ENCODE results near the gene SLC22A23.

The SLC22A23 gene

GRCh38 chr6:3269281-3269975, 187.4 kb downstream of the SLC22A23 start:
- FAIRE-seq (no peak), DNase-seq (ENCODE audit: insufficient read length, low spot score) (no peak)
- no peak for TF ChIP-seq CTCF (IDR thresholded peaks at IDR 0.05; ENCODE audit: insufficient read depth, missing control alignments)

GRCh38 chr6:3268680-3269079, 188.2 kb downstream of the SLC22A23 start:
- no peak for TF ChIP-seq CTCF (IDR thresholded peaks at IDR 0.05; ENCODE audit: insufficient read depth, missing control alignments)
- DNase-seq (ENCODE audit: insufficient read length, low spot score) = no peak
- FAIRE-seq = no peak

- FAIRE-seq (no peak), DNase-seq (ENCODE audit: insufficient read length, low spot score) (no peak)
- no peak for TF ChIP-seq CTCF (IDR thresholded peaks at IDR 0.05; ENCODE audit: insufficient read depth, missing control alignments)
Measured at GRCh38 chr6:3267162-3267561, 189.7 kb downstream of the SLC22A23 start.

- FAIRE-seq = no peak
- TF ChIP-seq CTCF (IDR thresholded peaks at IDR 0.05; ENCODE audit: insufficient read depth, missing control alignments) = no peak
Measured at GRCh38 chr6:3266170-3266569, 190.7 kb downstream of the SLC22A23 start.

GRCh38 chr6:3265671-3266070, 191.2 kb downstream of the SLC22A23 start:
- DNase-seq (ENCODE audit: insufficient read length, low spot score) = no peak
- no peak for FAIRE-seq
- TF ChIP-seq CTCF (IDR thresholded peaks at IDR 0.05; ENCODE audit: insufficient read depth, missing control alignments) = no peak

More at GRCh38 chr6:3266170-3266569, 190.7 kb downstream of the SLC22A23 start:
- no peak for DNase-seq (ENCODE audit: insufficient read length, low spot score)

- TF ChIP-seq CTCF (IDR thresholded peaks at IDR 0.05; ENCODE audit: insufficient read depth, missing control alignments) = no peak
- DNase-seq (ENCODE audit: insufficient read length, low spot score) (no peak), FAIRE-seq (no peak)
Measured at GRCh38 chr6:3264356-3264755, 192.5 kb downstream of the SLC22A23 start.

GRCh38 chr6:3263096-3263495, 193.8 kb downstream of the SLC22A23 start:
- TF ChIP-seq CTCF (IDR thresholded peaks at IDR 0.05; ENCODE audit: insufficient read depth, missing control alignments) = no peak
- FAIRE-seq (no peak), DNase-seq (ENCODE audit: insufficient read length, low spot score) (no peak)

All from D721Med (cell line).